ENCODE results near the gene RGS3. TPM values are rescaled to one million over a fixed set of nuclear protein-coding genes. Genes with fewer than 3 reads are reported as not detected.
A peak's percentile ranks its signal among the peaks of the same experiment; 100 is the strongest.

The RGS3 gene
- total and polyA plus RNA-seq, 2 of the 13 experiments (the other 11 are each of a cell fraction or from before 2014, with no cell fraction given), result 17.1 to 28.8 TPM

- 53% methylated on average over 9 of the region's 16 CpGs for WGBS (ENCODE audit: low lambda C conversion rate)
- Histone ChIP-seq H3K9me3 (ENCODE audit: low read length) (no peaks in the 10 kb centered on the region), H3K27me3 (ENCODE audit: control insufficient read depth in 1 of 2, insufficient read depth in 2 of 2, low read length in 2 of 2) (peaks cover 0 to 14% of the 10 kb centered on the region in 2 experiments; a peak in 2 of 5 replicates), H3K4me1 (ENCODE audit: insufficient read depth, low read length) (peaks cover 82% of the 10 kb centered on the region), H3K9ac (ENCODE audit: insufficient read depth, low read depth, low read length) (0 out of 2 replicates have a peak overlapping the region, but pooled peaks have one; percentile 11), H3K4me3 (replicated peaks in 1 of 3; ENCODE audit: insufficient read depth in 1 of 3, low read depth in 2 of 3, low read length in 3 of 3) (peak overlapping the region in 1 of 3 experiments; percentile 25; a peak in 1 of 6 replicates), H2AFZ (ENCODE audit: low read length) (no peak overlapping the region), H4K20me1 (ENCODE audit: insufficient read depth, low read length) (no peaks in the 10 kb centered on the region), H3K4me2 (ENCODE audit: low read depth, low read length) (peak overlapping the region; percentile 54), H3K79me2 (ENCODE audit: insufficient read depth, low read length) (no peaks in the 10 kb centered on the region), H3K27ac (ENCODE audit: extremely low read length, insufficient read depth, low read length) (no peak overlapping the region), H3K36me3 (replicated peaks in 1 of 2; ENCODE audit: control insufficient read depth in 1 of 2, insufficient read depth in 2 of 2, low read length in 2 of 2) (no peaks in the 10 kb centered on the region)
- in situ Hi-C loops (cut with HindIII; ENCODE audit: extremely low pct_ligation_motif_present, low pct_unique_long_range_greater_than_20kb), result no loop called here
- BruUV-seq (replicated peaks), result no TSS peak
- CTCF ChIA-PET (ENCODE audit: low intra/inter-chr PET ratio, low total read pairs), result no interaction called here
- FAIRE-seq (no peak), ATAC-seq (peak; percentile 12; the same call in 2 of the 3 replicates), DNase-seq (ENCODE audit: low spot score) (no peak)
- POLR2A ChIA-PET, result interaction anchor here (0.8 to 2.3 kb wide), 3 partner anchors 14 to 35 kb away, joined by 3 to 10 read pairs (median 5); no protein-coding TSS in a partner anchor
- intact Hi-C loops (cut with micrococcal nuclease; ENCODE audit: unreplicated experiment), result no loop called here
- TF ChIP-seq ZFY (CRISPR knock-in tag; IDR thresholded peaks at IDR 0.05), result 0 out of 2 replicates have a peak, but pooled peaks have one; percentile 20
- TF ChIP-seq IKZF4 (CRISPR knock-in tag; IDR thresholded peaks at IDR 0.05; ENCODE audit: borderline replicate concordance, low read depth, not compliant biosample characterization), result no peak
- TF ChIP-seq ZNF143 (CRISPR knock-in tag; IDR thresholded peaks at IDR 0.05), result peak; percentile 63
- no peak for TF ChIP-seq KDM2A (CRISPR knock-in tag; IDR thresholded peaks at IDR 0.05; ENCODE audit: borderline replicate concordance, low read depth)
- no peak for TF ChIP-seq JUN (CRISPR knock-in tag; IDR thresholded peaks at IDR 0.05)
- no peak for TF ChIP-seq TBP (CRISPR knock-in tag; IDR thresholded peaks at IDR 0.05)
- TF ChIP-seq PLSCR1 (CRISPR knock-in tag; IDR thresholded peaks at IDR 0.05; ENCODE audit: borderline replicate concordance), result no peak
- TF ChIP-seq ZNF30 (CRISPR knock-in tag; IDR thresholded peaks at IDR 0.05), result no peak
- no peak for TF ChIP-seq ZNF678 (CRISPR knock-in tag; IDR thresholded peaks at IDR 0.05)
- peak; percentile 61; the same call in 1 of the 2 replicates for TF ChIP-seq ZNF644 (CRISPR knock-in tag; IDR thresholded peaks at IDR 0.05; ENCODE audit: low read depth)
- no peak for TF ChIP-seq ETS1 (CRISPR knock-in tag; IDR thresholded peaks at IDR 0.05)
- no peak for TF ChIP-seq NFKB2 (CRISPR knock-in tag; IDR thresholded peaks at IDR 0.05; ENCODE audit: borderline replicate concordance)
- TF ChIP-seq POGZ (CRISPR knock-in tag; IDR thresholded peaks at IDR 0.05), result 0 out of 2 replicates have a peak, but pooled peaks have one; percentile 26
- TF ChIP-seq MAX (IDR thresholded peaks at IDR 0.05), result peak; percentile 52; the same call in 1 of the 2 replicates
- TF ChIP-seq MNT (IDR thresholded peaks at IDR 0.05), result no peak
- TF ChIP-seq TFDP1 (CRISPR knock-in tag; IDR thresholded peaks at IDR 0.05; ENCODE audit: borderline replicate concordance), result 0 out of 2 replicates have a peak, but pooled peaks have one; percentile 19
Measured at GRCh38 chr9:113616621-113617496, 153.3 kb downstream of the RGS3 start.
